ENCODE data around the gene ATMIN.

Gene ATMIN

DNA sequence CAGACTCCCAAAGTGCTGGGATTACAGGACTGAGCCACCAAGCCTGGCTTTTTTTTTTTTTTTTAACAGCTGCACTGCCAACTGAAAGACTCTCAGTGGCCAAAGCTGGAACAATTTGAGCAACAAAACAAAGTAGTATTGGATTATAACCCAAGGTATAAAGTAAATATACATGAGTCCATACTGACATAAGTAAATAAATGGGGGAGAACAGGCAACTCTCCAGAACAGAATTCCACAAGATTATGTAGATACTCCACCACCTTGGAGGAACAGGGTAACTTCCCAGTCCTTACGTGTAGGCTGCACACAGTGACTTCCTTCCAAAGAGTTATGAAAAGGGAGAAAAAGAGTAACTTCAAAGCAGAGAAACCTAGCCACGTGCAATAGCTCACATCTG, 44.7 kb upstream of the ATMIN start:
- H3K27ac ChIP-seq, result no peak overlapping the region
- no peak overlapping the region for H3K4me3 ChIP-seq (ENCODE audit: low read depth, low read length)
- no peaks in the 10 kb centered on the region for H3K9me3 ChIP-seq (ENCODE audit: severe bottlenecking)
- no peak for DNase-seq
- H3K27me3 ChIP-seq (ENCODE audit: insufficient read depth, low read depth, severe bottlenecking), result no peaks in the 10 kb centered on the region
- TF ChIP-seq, protein P1, sequence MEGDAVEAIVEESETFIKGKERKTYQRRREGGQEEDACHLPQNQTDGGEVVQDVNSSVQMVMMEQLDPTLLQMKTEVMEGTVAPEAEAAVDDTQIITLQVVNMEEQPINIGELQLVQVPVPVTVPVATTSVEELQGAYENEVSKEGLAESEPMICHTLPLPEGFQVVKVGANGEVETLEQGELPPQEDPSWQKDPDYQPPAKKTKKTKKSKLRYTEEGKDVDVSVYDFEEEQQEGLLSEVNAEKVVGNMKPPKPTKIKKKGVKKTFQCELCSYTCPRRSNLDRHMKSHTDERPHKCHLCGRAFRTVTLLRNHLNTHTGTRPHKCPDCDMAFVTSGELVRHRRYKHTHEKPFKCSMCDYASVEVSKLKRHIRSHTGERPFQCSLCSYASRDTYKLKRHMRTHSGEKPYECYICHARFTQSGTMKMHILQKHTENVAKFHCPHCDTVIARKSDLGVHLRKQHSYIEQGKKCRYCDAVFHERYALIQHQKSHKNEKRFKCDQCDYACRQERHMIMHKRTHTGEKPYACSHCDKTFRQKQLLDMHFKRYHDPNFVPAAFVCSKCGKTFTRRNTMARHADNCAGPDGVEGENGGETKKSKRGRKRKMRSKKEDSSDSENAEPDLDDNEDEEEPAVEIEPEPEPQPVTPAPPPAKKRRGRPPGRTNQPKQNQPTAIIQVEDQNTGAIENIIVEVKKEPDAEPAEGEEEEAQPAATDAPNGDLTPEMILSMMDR (IDR thresholded peaks at IDR 0.05; ENCODE audit: low read depth, low read length), result no peak
- H3K36me3 ChIP-seq, result no peaks in the 10 kb centered on the region

DNA sequence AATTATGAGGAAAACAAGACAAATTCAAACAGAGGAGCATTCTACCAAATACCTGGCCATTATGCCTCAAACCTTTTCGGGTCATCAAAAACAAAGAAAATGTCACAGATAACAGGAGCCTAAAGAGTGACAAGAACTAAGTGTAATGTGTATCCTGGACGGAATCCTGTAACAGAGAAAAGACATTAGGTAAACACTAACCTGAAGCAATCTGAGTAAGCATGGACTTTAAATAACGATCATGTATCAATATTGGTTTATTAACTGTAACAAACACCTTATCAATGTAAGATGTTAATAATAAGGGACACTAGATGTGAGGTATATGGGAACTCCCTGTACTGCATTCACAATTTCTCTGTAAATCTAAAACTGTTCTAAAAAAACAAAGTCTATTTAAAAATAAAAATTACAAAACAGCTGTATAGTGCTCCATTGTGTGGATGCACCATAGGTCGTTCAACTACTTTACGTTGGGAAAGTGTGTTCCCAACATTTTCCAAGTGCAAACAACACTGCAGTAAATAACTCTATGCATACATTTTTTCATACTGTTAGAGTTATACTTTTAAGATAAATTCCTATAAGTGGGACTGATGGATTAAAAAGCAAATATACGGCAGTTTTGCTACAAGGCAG, 43.7 kb upstream of the ATMIN start:
- Histone ChIP-seq H3K27me3 (ENCODE audit: insufficient read depth, low read depth, severe bottlenecking) (no peaks in the 10 kb centered on the region), H3K36me3 (no peaks in the 10 kb centered on the region), H3K27ac (no peak overlapping the region), H3K9me3 (ENCODE audit: severe bottlenecking) (no peaks in the 10 kb centered on the region), H3K4me3 (ENCODE audit: low read depth, low read length) (no peak overlapping the region)
- DNase-seq, result no peak
- TF ChIP-seq, protein P1 (IDR thresholded peaks at IDR 0.05; ENCODE audit: low read depth, low read length), result no peak

DNA sequence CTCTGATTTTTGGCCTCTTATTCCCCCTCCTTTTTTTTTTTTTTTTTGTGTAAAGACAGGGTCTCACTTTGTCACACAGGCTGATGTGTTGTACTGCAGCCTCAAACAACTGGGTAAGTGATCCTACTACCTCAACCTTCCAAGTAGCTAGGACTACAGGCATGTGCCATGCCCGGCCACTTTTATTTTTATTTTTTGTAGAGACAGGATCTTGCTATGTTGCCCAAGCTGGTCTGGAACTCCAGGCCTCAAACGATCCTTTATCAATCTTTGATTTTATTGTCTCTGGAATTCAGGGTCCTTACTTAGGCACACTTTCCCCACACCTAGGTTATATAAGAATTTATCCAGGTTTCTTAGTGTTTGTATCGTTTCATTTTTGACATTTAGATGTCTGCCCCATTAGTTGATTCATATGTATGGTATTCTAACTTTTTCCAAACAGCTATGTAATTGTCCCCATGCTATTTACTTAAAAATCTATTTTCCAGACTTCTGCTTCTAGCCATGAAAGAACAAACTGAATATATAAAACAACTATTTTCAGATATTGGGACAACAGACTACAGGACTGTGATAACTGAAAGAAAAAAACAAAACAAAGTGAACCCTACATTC, 42.9 kb upstream of the ATMIN start:
- no peaks in the 10 kb centered on the region for H3K9me3 ChIP-seq (ENCODE audit: severe bottlenecking)
- H3K4me3 ChIP-seq (ENCODE audit: low read depth, low read length), result no peak overlapping the region
- no peaks in the 10 kb centered on the region for H3K27me3 ChIP-seq (ENCODE audit: insufficient read depth, low read depth, severe bottlenecking)
- no peak for DNase-seq
- H3K27ac ChIP-seq, result no peak overlapping the region
- TF ChIP-seq, protein P1 (IDR thresholded peaks at IDR 0.05; ENCODE audit: low read depth, low read length), result no peak
- H3K36me3 ChIP-seq, result no peaks in the 10 kb centered on the region

DNA sequence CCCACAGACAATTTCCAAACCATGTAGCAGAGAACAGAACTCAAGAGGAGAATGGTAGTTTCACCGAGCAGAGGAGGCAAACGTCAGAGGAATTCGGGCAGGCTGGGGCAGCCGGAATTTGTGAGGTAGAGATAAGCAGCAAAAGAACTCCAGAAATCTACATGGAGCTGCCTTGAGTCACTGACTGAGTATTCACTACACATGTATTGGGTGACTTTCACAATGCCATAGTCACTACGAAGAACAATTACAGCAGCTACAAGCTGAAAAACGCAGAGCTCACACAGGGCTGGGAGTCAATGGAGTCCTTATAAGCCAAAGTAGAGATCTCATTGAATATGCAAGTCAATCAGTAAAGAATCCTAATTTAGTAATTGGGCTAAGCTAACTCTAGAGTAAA, 42.3 kb upstream of the ATMIN start:
- no peak overlapping the region for H3K4me3 ChIP-seq (ENCODE audit: low read depth, low read length)
- H3K27ac ChIP-seq, result no peak overlapping the region
- H3K27me3 ChIP-seq (ENCODE audit: insufficient read depth, low read depth, severe bottlenecking), result no peaks in the 10 kb centered on the region
- no peaks in the 10 kb centered on the region for H3K9me3 ChIP-seq (ENCODE audit: severe bottlenecking)
- no peak for DNase-seq
- TF ChIP-seq, protein P1 (IDR thresholded peaks at IDR 0.05; ENCODE audit: low read depth, low read length), result no peak
- H3K36me3 ChIP-seq, result no peaks in the 10 kb centered on the region

DNA sequence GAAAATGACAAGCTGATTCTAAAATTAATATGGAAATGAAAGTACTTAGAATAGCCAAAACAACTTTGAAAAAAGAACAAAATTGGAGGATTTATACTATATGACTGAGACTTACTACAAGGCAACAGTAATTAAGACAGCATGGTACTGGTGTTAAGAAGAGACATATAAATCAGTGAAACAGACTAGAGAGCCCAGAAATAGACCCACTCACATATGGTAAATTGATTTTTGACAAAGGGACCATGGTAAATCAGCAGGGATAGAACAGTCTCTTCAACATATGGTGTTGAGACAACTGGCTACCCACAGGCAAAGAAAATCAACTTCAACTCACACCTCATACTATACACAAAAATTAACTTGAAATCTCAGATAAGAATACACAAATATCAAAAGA, 41.8 kb upstream of the ATMIN start:
- TF ChIP-seq, protein P1 (IDR thresholded peaks at IDR 0.05; ENCODE audit: low read depth, low read length), result no peak
- no peak for DNase-seq
- H3K36me3 ChIP-seq, result no peaks in the 10 kb centered on the region
- H3K27ac ChIP-seq, result no peak overlapping the region
- H3K4me3 ChIP-seq (ENCODE audit: low read depth, low read length), result no peak overlapping the region
- no peaks in the 10 kb centered on the region for H3K27me3 ChIP-seq (ENCODE audit: insufficient read depth, low read depth, severe bottlenecking)
- no peaks in the 10 kb centered on the region for H3K9me3 ChIP-seq (ENCODE audit: severe bottlenecking)

DNA sequence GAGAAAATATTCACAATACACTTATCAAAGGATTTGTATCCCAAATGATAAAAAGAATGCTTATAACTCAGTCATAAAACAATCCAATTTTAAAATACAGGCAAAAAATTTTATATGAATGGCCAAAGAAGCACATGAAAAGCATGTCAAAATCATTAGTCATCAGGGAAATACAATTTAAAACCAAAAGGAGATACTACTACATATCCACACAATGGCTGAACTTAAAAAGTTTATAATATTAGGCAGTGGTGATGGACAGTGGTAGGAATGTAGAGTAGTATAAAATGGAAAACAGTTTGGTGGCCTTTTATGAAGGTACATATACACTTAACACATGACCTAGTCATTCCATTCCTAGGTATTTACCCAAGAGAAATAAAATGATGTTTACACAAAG, 41.2 kb upstream of the ATMIN start:
- Histone ChIP-seq H3K9me3 (ENCODE audit: severe bottlenecking) (no peaks in the 10 kb centered on the region), H3K27ac (no peak overlapping the region), H3K4me3 (ENCODE audit: low read depth, low read length) (no peak overlapping the region), H3K36me3 (no peaks in the 10 kb centered on the region), H3K27me3 (ENCODE audit: insufficient read depth, low read depth, severe bottlenecking) (no peaks in the 10 kb centered on the region)
- DNase-seq, result no peak
- TF ChIP-seq, protein P1 (IDR thresholded peaks at IDR 0.05; ENCODE audit: low read depth, low read length), result no peak

Data from WERI-Rb-1 (cell line).